NCI-H748 (cell line): Measurements from ENCODE around the gene RFTN1.

Source experiments
- DNase-seq: peaks from one replicate; lab custom pipeline; 2025; ENCODE audit not compliant: unreplicated experiment; lab: John Stamatoyannopoulos, UW

RFTN1 gene

GRCh38 chr3:16529264-16529663 is 15.8 kb upstream of the RFTN1 start:
- no peak for DNase-seq

- no peak for DNase-seq
Measured at GRCh38 chr3:16528581-16528993, 15.1 kb upstream of the RFTN1 start.

- no peak for DNase-seq
Measured at GRCh38 chr3:16528106-16528505, 14.6 kb upstream of the RFTN1 start.

GRCh38 chr3:16524196-16524595 is 10.7 kb upstream of the RFTN1 start:
- no peak for DNase-seq

- no peak for DNase-seq
Measured at GRCh38 chr3:16523778-16524177, 10.3 kb upstream of the RFTN1 start.

GRCh38 chr3:16522834-16523233 is 9.3 kb upstream of the RFTN1 start:
- no peak for DNase-seq

- DNase-seq: no peak
Measured at GRCh38 chr3:16520970-16521881, 7.7 kb upstream of the RFTN1 start.

- DNase-seq: no peak
Measured at GRCh38 chr3:16520241-16520969, 6.9 kb upstream of the RFTN1 start.

- DNase-seq: peak; percentile 59
Measured at GRCh38 chr3:16516695-16517481, 3.4 kb upstream of the RFTN1 start.

GRCh38 chr3:16515885-16516420 is 2.5 kb upstream of the RFTN1 start:
- DNase-seq: no peak

GRCh38 chr3:16514755-16515353 is 1.4 kb upstream of the RFTN1 start:
- no peak for DNase-seq

- no peak for DNase-seq
Measured at GRCh38 chr3:16514021-16514700, 662 bp upstream of the RFTN1 start.

GRCh38 chr3:16512435-16513140 is 911 bp downstream of the RFTN1 start:
- DNase-seq: peak; percentile 20

- no peak for DNase-seq
Measured at GRCh38 chr3:16511681-16512434, 1.6 kb downstream of the RFTN1 start.

GRCh38 chr3:16510620-16511319 is 2.7 kb downstream of the RFTN1 start:
- DNase-seq: no peak

- DNase-seq: no peak
Measured at GRCh38 chr3:16509721-16510619, 3.5 kb downstream of the RFTN1 start.

- no peak for DNase-seq
Measured at GRCh38 chr3:16508591-16508995, 4.9 kb downstream of the RFTN1 start.
